SK-N-SH treated with all-trans-retinoic acid at 6 μM for 48 hours (cell line): ENCODE data around the gene ARL15.

Source experiments
- ATAC-seq: fragments of 200-7000 bp; cut with Tn5 transposase; 3 replicates; pipeline ENCODE4 v1.9.1; 2020; ENCODE audit warnings: mild to moderate bottlenecking, moderate library complexity
- ARNTL ChIP-seq: fragments of 450-650 bp; formaldehyde crosslinking; IDR thresholded peaks from 2 replicates; pipeline ENCODE4 v1.5.0; 2020; ENCODE audit warnings: low read depth, mild to moderate bottlenecking, moderate library complexity, borderline replicate concordance
- CSDC2 ChIP-seq: fragments of 250-450 bp; sonication (Bioruptor Pico); IDR thresholded peaks from 2 replicates; pipeline ENCODE4 v1.5.0; 2020; ENCODE audit warnings: mild to moderate bottlenecking, moderate library complexity
- ESRRG ChIP-seq: fragments of 250-450 bp; sonication (Bioruptor Pico); IDR thresholded peaks from 2 replicates; pipeline ENCODE4 v1.6.1; 2021; ENCODE audit warnings: mild to moderate bottlenecking
- GLIS3 ChIP-seq: fragments of 250-450 bp; sonication (Bioruptor Pico); IDR thresholded peaks from 2 replicates; pipeline ENCODE4 v1.5.0; 2020; ENCODE audit warnings: mild to moderate bottlenecking, moderate library complexity
- ISL1 ChIP-seq: fragments of 250-450 bp; sonication (Bioruptor Pico); IDR thresholded peaks from 2 replicates; pipeline ENCODE4 v2.1.2; 2022; ENCODE audit warnings: mild to moderate bottlenecking, moderate library complexity
- OSR1 ChIP-seq: fragments of 250-450 bp; sonication (Bioruptor Pico); IDR thresholded peaks from 2 replicates; pipeline ENCODE4 v1.8.0; 2022; ENCODE audit warnings: moderate library complexity, mild to moderate bottlenecking, inconsistent platforms
- PPARA ChIP-seq: fragments of 250-450 bp; sonication (Bioruptor Pico); IDR thresholded peaks from 2 replicates; pipeline ENCODE4 v1.5.0; 2020; ENCODE audit warnings: mild to moderate bottlenecking, borderline replicate concordance
- RARB ChIP-seq: fragments of 250-450 bp; sonication (Bioruptor Pico); IDR thresholded peaks from 2 replicates; pipeline ENCODE4 v1.8.0; 2021; ENCODE audit warnings: mild to moderate bottlenecking, moderate library complexity
- TCF4 ChIP-seq: fragments of 250-450 bp; sonication (Bioruptor Pico); IDR thresholded peaks from 2 replicates; pipeline ENCODE4 v1.8.0; 2021; ENCODE audit warnings: mild to moderate bottlenecking, moderate library complexity, borderline replicate concordance
- TOX ChIP-seq: fragments of 250-450 bp; sonication (Bioruptor Pico); IDR thresholded peaks from 2 replicates; pipeline ENCODE4 v1.8.0; 2021; ENCODE audit warnings: mild to moderate bottlenecking, moderate library complexity, borderline replicate concordance
- ZC3H10 ChIP-seq: fragments of 250-450 bp; sonication (Bioruptor Pico); IDR thresholded peaks from 2 replicates; pipeline ENCODE4 v1.5.1; 2021; ENCODE audit warnings: mild to moderate bottlenecking, moderate library complexity
- ZFP3 ChIP-seq: fragments of 250-450 bp; sonication (Bioruptor Pico); IDR thresholded peaks from 2 replicates; pipeline ENCODE4 v1.5.0; 2020; ENCODE audit warnings: mild to moderate bottlenecking, moderate library complexity
- ZFP30 ChIP-seq: fragments of 450-650 bp; formaldehyde crosslinking; IDR thresholded peaks from 2 replicates; pipeline ENCODE4 v1.5.0; 2022; ENCODE audit warnings: mild to moderate bottlenecking, moderate library complexity
- ZNF565 ChIP-seq: fragments of 450-650 bp; formaldehyde crosslinking; conservative IDR thresholded peaks from 2 replicates; pipeline ENCODE4 v1.5.0; 2020; ENCODE audit warnings: low read depth, mild to moderate bottlenecking, moderate library complexity
- ZNF70 ChIP-seq: fragments of 450-650 bp; formaldehyde crosslinking; IDR thresholded peaks from 2 replicates; pipeline ENCODE4 v1.5.0; 2020; ENCODE audit warnings: mild to moderate bottlenecking, moderate library complexity
- ZNF8 ChIP-seq: fragments of 450-650 bp; formaldehyde crosslinking; IDR thresholded peaks from 2 replicates; pipeline ENCODE4 v1.5.0; 2020; ENCODE audit warnings: mild to moderate bottlenecking, moderate library complexity
- TF ChIP-seq, protein P1 (sequence below): fragments of 250-450 bp; sonication (Bioruptor Pico); IDR thresholded peaks from 2 replicates; pipeline ENCODE4 v1.5.1; 2021; ENCODE audit warnings: mild to moderate bottlenecking, moderate library complexity
- TF ChIP-seq, protein P2 (sequence below): fragments of 250-450 bp; sonication (Bioruptor Pico); IDR thresholded peaks from 2 replicates; pipeline ENCODE4 v1.5.1; 2020; ENCODE audit warnings: low read depth, mild to moderate bottlenecking, moderate library complexity
- TF ChIP-seq, protein P3 (sequence below): fragments of 250-450 bp; sonication (Bioruptor Pico); IDR thresholded peaks from 2 replicates; pipeline ENCODE4 v1.8.0; 2020; ENCODE audit warnings: mild to moderate bottlenecking, moderate library complexity, borderline replicate concordance
- TF ChIP-seq, protein P4 (sequence below): fragments of 250-450 bp; sonication (Bioruptor Pico); IDR thresholded peaks from 2 replicates; pipeline ENCODE4 v1.5.0; 2020; ENCODE audit warnings: mild to moderate bottlenecking, moderate library complexity
- TF ChIP-seq, protein P5 (sequence below): fragments of 250-450 bp; sonication (Bioruptor Pico); IDR thresholded peaks from 2 replicates; pipeline ENCODE4 v1.8.0; 2021; ENCODE audit warnings: low read depth, mild to moderate bottlenecking, moderate library complexity, borderline replicate concordance

The ARL15 gene

DNA sequence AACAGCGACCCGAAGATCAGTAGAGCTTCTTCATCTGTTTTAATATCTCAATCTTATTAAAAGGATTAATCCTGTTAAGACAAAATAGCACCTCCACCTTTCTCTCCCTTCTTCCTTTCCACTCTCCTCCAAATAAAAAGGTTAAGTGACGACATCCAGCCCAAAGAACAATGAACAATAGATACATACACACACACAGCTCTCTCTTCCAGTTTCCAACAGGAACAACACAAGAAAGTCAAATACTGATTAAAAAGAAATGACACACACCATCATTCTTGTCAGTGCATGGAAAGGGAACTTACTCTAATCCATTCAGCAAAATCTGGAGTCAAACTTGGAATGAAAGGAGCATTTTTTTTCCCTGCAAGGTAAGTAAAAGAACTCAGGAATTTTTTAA, 2.8 kb downstream of the ARL15 start:
- ATAC-seq = no peak
- TF ChIP-seq RARB (CRISPR knock-in tag) (no peak), ISL1 (CRISPR knock-in tag) (no peak), TOX (CRISPR knock-in tag) (no peak), ZC3H10 (CRISPR knock-in tag) (no peak), PPARA (CRISPR knock-in tag) (no peak), ZNF565 (no peak), ZNF70 (CRISPR knock-in tag) (no peak), CSDC2 (CRISPR knock-in tag) (no peak), GLIS3 (CRISPR knock-in tag) (no peak), ESRRG (CRISPR knock-in tag) (no peak), ZFP30 (CRISPR knock-in tag) (no peak), ARNTL (CRISPR knock-in tag) (no peak), ZNF8 (no peak), OSR1 (CRISPR knock-in tag) (no peak)
- TF ChIP-seq, protein P1, sequence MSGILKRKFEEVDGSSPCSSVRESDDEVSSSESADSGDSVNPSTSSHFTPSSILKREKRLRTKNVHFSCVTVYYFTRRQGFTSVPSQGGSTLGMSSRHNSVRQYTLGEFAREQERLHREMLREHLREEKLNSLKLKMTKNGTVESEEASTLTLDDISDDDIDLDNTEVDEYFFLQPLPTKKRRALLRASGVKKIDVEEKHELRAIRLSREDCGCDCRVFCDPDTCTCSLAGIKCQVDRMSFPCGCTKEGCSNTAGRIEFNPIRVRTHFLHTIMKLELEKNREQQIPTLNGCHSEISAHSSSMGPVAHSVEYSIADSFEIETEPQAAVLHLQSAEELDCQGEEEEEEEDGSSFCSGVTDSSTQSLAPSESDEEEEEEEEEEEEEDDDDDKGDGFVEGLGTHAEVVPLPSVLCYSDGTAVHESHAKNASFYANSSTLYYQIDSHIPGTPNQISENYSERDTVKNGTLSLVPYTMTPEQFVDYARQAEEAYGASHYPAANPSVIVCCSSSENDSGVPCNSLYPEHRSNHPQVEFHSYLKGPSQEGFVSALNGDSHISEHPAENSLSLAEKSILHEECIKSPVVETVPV (CRISPR knock-in tag) = no peak
- TF ChIP-seq, protein P2, sequence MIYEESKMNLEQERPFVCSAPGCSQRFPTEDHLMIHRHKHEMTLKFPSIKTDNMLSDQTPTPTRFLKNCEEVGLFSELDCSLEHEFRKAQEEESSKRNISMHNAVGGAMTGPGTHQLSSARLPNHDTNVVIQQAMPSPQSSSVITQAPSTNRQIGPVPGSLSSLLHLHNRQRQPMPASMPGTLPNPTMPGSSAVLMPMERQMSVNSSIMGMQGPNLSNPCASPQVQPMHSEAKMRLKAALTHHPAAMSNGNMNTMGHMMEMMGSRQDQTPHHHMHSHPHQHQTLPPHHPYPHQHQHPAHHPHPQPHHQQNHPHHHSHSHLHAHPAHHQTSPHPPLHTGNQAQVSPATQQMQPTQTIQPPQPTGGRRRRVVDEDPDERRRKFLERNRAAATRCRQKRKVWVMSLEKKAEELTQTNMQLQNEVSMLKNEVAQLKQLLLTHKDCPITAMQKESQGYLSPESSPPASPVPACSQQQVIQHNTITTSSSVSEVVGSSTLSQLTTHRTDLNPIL (CRISPR knock-in tag) = no peak
- TF ChIP-seq, protein P3, sequence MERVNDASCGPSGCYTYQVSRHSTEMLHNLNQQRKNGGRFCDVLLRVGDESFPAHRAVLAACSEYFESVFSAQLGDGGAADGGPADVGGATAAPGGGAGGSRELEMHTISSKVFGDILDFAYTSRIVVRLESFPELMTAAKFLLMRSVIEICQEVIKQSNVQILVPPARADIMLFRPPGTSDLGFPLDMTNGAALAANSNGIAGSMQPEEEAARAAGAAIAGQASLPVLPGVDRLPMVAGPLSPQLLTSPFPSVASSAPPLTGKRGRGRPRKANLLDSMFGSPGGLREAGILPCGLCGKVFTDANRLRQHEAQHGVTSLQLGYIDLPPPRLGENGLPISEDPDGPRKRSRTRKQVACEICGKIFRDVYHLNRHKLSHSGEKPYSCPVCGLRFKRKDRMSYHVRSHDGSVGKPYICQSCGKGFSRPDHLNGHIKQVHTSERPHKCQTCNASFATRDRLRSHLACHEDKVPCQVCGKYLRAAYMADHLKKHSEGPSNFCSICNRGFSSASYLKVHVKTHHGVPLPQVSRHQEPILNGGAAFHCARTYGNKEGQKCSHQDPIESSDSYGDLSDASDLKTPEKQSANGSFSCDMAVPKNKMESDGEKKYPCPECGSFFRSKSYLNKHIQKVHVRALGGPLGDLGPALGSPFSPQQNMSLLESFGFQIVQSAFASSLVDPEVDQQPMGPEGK (CRISPR knock-in tag) = no peak
- TF ChIP-seq, protein P4, sequence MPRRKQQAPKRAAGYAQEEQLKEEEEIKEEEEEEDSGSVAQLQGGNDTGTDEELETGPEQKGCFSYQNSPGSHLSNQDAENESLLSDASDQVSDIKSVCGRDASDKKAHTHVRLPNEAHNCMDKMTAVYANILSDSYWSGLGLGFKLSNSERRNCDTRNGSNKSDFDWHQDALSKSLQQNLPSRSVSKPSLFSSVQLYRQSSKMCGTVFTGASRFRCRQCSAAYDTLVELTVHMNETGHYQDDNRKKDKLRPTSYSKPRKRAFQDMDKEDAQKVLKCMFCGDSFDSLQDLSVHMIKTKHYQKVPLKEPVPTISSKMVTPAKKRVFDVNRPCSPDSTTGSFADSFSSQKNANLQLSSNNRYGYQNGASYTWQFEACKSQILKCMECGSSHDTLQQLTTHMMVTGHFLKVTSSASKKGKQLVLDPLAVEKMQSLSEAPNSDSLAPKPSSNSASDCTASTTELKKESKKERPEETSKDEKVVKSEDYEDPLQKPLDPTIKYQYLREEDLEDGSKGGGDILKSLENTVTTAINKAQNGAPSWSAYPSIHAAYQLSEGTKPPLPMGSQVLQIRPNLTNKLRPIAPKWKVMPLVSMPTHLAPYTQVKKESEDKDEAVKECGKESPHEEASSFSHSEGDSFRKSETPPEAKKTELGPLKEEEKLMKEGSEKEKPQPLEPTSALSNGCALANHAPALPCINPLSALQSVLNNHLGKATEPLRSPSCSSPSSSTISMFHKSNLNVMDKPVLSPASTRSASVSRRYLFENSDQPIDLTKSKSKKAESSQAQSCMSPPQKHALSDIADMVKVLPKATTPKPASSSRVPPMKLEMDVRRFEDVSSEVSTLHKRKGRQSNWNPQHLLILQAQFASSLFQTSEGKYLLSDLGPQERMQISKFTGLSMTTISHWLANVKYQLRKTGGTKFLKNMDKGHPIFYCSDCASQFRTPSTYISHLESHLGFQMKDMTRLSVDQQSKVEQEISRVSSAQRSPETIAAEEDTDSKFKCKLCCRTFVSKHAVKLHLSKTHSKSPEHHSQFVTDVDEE (CRISPR knock-in tag) = no peak
- TF ChIP-seq, protein P5, sequence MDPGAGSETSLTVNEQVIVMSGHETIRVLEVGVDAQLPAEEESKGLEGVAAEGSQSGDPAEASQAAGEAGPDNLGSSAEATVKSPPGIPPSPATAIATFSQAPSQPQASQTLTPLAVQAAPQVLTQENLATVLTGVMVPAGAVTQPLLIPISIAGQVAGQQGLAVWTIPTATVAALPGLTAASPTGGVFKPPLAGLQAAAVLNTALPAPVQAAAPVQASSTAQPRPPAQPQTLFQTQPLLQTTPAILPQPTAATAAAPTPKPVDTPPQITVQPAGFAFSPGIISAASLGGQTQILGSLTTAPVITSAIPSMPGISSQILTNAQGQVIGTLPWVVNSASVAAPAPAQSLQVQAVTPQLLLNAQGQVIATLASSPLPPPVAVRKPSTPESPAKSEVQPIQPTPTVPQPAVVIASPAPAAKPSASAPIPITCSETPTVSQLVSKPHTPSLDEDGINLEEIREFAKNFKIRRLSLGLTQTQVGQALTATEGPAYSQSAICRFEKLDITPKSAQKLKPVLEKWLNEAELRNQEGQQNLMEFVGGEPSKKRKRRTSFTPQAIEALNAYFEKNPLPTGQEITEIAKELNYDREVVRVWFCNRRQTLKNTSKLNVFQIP (CRISPR knock-in tag) = no peak

DNA sequence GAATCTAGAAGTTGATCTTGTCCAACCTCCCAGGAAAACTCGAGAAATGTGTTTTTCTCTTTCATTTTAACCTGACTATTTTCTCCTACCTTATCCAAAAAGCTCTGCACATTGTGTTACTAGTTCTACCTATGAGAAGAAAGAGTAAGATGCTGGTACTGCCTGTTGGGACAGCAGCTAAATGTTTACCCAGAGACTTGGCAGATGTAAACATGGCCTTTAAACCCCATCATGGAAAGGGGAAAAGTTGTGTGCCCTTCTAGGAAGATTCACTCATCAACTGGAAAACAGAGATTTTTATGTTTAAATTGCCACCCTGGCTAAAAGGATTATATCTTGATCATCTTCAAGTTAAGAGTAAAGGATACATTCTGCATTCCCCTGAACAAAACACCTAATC, 3.5 kb downstream of the ARL15 start:
- TF ChIP-seq, protein P1 (CRISPR knock-in tag) = no peak
- no peak for TF ChIP-seq TCF4 (CRISPR knock-in tag)
- no peak for TF ChIP-seq GLIS3 (CRISPR knock-in tag)
- TF ChIP-seq CSDC2 (CRISPR knock-in tag) = no peak
- no peak for TF ChIP-seq ZFP3 (CRISPR knock-in tag)
- TF ChIP-seq ZNF70 (CRISPR knock-in tag) = no peak
- TF ChIP-seq TOX (CRISPR knock-in tag) = no peak
- TF ChIP-seq, protein P5 (CRISPR knock-in tag) = no peak
- ATAC-seq = no peak
